Measurements from ENCODE around the gene PPP3R1. TPM values are rescaled to one million over a fixed set of nuclear protein-coding genes. Genes with fewer than 3 reads are reported as not detected.

Gene PPP3R1, protein sequence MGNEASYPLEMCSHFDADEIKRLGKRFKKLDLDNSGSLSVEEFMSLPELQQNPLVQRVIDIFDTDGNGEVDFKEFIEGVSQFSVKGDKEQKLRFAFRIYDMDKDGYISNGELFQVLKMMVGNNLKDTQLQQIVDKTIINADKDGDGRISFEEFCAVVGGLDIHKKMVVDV
- total RNA-seq, result 10 to 100 TPM; 69.8 to 70.3 TPM
- polyA plus RNA-seq (2013, experiment 1 of 2), result 48.6 TPM
- polyA plus RNA-seq (2013, experiment 2 of 2), result 49.9 TPM
- total RNA-seq, result 30.7 to 96.4 (median 67.9) reads per million in 172 experiments

DNA sequence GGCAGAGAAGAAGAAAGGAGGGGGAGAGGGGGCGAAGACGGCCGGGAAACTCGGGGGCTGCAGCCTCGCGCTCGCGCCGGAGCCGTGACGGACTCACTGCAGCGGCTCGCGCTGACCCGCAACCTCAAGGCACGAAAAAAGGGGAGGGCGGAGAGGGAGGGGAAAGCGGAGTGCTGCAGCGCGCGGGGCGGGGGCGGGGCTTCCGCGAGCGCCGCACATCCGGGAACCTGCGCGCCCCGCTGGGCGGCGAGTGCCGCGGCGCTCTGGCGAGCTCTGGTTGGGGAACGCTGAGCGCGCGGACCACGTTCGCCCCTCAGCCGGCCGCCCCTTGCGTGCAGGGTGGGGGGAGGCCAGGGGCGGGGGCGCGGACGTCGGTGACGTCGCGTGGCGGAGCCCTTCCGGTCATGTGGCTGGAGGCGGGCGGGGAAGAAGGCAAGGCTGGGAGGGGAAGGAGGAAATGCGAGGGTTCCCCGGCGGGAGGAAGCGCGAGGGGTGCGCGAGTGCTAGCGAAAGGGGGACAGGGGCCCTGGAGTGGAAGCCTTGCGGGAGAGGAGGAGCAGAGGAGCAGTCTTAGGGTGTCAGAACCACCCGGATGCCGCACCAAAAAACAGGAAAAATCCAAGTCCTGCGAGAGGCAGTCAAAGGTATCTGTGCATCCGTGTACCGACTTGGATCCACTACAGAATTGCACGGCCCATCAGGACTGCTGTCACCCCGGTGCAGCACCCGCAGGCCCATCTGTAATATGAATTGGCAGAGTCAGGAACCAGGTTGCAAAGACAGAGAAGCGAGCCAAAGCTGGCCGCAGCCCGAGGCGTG lies at the start of gene PPP3R1:
TSS of gene PPP3R1 (minus strand) at position 133 of the 819 bp plus-strand sequence. CDS start 405 bp downstream, outside the sequence.
- Mint-ChIP-seq H3K27me3 (peaks cover 5% of the 10 kb centered on the region), H3K4me3 (peak within 1 kb of the TSS; percentile 99), H3K9me3 (no peaks in the 10 kb centered on the region), H3K36me3 (ENCODE audit: low read depth) (peaks cover 30% of the 10 kb centered on the region), H3K4me1 (ENCODE audit: low read depth) (peaks cover 50% of the 10 kb centered on the region), H3K27ac (no peak within 1 kb of the TSS)
- Histone ChIP-seq H3K36me3 (ENCODE audit: insufficient read depth, low read length) (no peaks in the 10 kb centered on the region), H3K27ac (ENCODE audit: low read depth in 1 of 2, low read length in 2 of 2) (peak within 1 kb of the TSS; percentile 90 to 92), H3K4me3 (ENCODE audit: low read length) (peak within 1 kb of the TSS; percentile 89), H3K27me3 (ENCODE audit: control insufficient read depth in 1 of 2, insufficient read depth in 2 of 2, low read length in 2 of 2) (no peaks in the 10 kb centered on the region), H3K4me1 (ENCODE audit: insufficient read depth, low read length) (peaks cover 26% of the 10 kb centered on the region), H3K9me3 (ENCODE audit: control insufficient read depth in 1 of 2, insufficient read depth in 1 of 2, low read length in 2 of 2) (no peaks in the 10 kb centered on the region)
- ChIA-PET CTCF (interaction anchor here (0.9 to 3.5 kb wide), 3 partner anchors 30 to 131 kb away, joined by 3 to 12 read pairs (median 6); no protein-coding TSS in a partner anchor), POLR2A (interaction anchor here (0.6 to 6.2 kb wide), 23 partner anchors 14 to 1185 kb away, joined by 3 to 95 read pairs (median 4); partner anchors contain the start of genes APLF, C1D, FBXO48 and NFU1)
- ATAC-seq (ENCODE audit: poor library complexity) (peak; percentile 68), DNase-seq (peak; percentile 87 to 98 (median 94))
- intact Hi-C loops (cut with DNase I, micrococcal nuclease), result loop anchor here in 1 of 2 experiments (1.0 to 5.0 kb wide), 2 partner anchors 95 to 190 kb away; partner anchors contain the start of genes C1D and PNO1
- TF ChIP-seq, protein P1, sequence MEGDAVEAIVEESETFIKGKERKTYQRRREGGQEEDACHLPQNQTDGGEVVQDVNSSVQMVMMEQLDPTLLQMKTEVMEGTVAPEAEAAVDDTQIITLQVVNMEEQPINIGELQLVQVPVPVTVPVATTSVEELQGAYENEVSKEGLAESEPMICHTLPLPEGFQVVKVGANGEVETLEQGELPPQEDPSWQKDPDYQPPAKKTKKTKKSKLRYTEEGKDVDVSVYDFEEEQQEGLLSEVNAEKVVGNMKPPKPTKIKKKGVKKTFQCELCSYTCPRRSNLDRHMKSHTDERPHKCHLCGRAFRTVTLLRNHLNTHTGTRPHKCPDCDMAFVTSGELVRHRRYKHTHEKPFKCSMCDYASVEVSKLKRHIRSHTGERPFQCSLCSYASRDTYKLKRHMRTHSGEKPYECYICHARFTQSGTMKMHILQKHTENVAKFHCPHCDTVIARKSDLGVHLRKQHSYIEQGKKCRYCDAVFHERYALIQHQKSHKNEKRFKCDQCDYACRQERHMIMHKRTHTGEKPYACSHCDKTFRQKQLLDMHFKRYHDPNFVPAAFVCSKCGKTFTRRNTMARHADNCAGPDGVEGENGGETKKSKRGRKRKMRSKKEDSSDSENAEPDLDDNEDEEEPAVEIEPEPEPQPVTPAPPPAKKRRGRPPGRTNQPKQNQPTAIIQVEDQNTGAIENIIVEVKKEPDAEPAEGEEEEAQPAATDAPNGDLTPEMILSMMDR (IDR thresholded peaks at IDR 0.05), result no peak

DNA sequence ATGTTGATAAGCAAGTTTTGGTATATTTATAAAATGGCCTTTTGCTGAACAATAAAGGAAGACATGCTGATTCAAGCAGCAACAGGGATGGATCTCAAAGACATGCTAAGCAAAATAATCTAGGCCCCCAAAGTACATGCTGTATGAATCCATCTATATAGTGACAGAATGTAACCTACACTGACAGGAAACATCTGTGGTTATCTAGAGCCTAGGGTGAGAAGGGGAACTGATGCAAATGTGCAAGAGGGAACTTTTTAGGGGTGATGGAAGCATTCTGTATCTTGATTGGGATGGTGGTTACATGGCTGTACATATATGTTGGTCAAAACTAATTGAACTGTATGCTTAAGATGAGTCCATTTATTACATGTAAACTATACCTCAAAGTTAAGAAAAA lies 43.2 kb upstream of the PPP3R1 start:
- DNase-seq, result no peak
- H3K4me3 Mint-ChIP-seq, result no peak overlapping the region
- peaks cover 0 to 5% of the 10 kb centered on the region in 2 experiments for H3K27me3 ChIP-seq (ENCODE audit: control insufficient read depth in 1 of 2, insufficient read depth in 2 of 2, low read length in 2 of 2)

DNA sequence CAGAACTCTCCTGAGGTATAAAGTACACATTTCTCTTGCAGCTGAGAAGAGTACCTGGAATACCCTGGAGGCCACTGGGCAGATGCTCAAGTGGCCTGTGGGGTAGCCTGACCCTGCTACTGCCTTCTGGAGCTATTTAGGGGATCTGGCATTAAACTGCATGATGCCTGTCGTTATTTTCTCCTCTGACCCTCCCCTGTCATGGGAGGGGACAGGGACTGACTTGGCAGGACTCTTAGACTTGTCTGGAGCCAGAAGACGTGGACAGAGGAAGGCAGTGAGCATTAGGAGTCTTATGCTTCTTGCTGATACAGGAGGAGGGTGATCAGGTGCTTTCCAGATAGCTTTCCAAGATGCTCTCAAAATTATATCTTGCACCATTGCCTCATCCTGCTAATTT lies 42.6 kb upstream of the PPP3R1 start:
- peaks cover 0 to under 1% of the 10 kb centered on the region in 2 experiments for H3K27me3 ChIP-seq (ENCODE audit: control insufficient read depth in 1 of 2, insufficient read depth in 2 of 2, low read length in 2 of 2)
- CTCF ChIA-PET, result interaction anchor here (1.2 to 1.9 kb wide), 2 partner anchors 172 to 173 kb away, joined by 3 to 8 read pairs; no protein-coding TSS in a partner anchor
- Mint-ChIP-seq H3K4me3 (no peak overlapping the region), H3K36me3 (ENCODE audit: low read depth) (no peaks in the 10 kb centered on the region), H3K27ac (no peak overlapping the region), H3K27me3 (no peaks in the 10 kb centered on the region), H3K4me1 (ENCODE audit: low read depth) (no peaks in the 10 kb centered on the region), H3K9me3 (no peaks in the 10 kb centered on the region)
- no peaks in the 10 kb centered on the region for H3K36me3 ChIP-seq (ENCODE audit: insufficient read depth, low read length)
- no peak overlapping the region for H3K27ac ChIP-seq (ENCODE audit: low read depth in 1 of 2, low read length in 2 of 2)
- TF ChIP-seq, protein P1 (IDR thresholded peaks at IDR 0.05), result no peak
- no peak overlapping the region for H3K4me3 ChIP-seq (ENCODE audit: low read length)
- POLR2A ChIA-PET, result no interaction called here
- no peak for DNase-seq
- H3K9me3 ChIP-seq (ENCODE audit: control insufficient read depth in 1 of 2, insufficient read depth in 1 of 2, low read length in 2 of 2), result no peaks in the 10 kb centered on the region
- no peak for ATAC-seq (ENCODE audit: poor library complexity)
- H3K4me1 ChIP-seq (ENCODE audit: insufficient read depth, low read length), result no peaks in the 10 kb centered on the region
- intact Hi-C loops (cut with DNase I, micrococcal nuclease), result no loop called here

More for the DNA sequence above, 43.2 kb upstream of the PPP3R1 start:
- H3K36me3 ChIP-seq (ENCODE audit: insufficient read depth, low read length), result no peaks in the 10 kb centered on the region
- Mint-ChIP-seq H3K27ac (no peak overlapping the region), H3K27me3 (no peaks in the 10 kb centered on the region), H3K4me1 (ENCODE audit: low read depth) (no peaks in the 10 kb centered on the region), H3K9me3 (no peaks in the 10 kb centered on the region), H3K36me3 (ENCODE audit: low read depth) (no peaks in the 10 kb centered on the region)
- POLR2A ChIA-PET, result no interaction called here
- CTCF ChIA-PET, result interaction anchor here (1.2 kb wide), 1 partner anchor 173 kb away, joined by 3 read pairs; no protein-coding TSS in a partner anchor
- H3K9me3 ChIP-seq (ENCODE audit: control insufficient read depth in 1 of 2, insufficient read depth in 1 of 2, low read length in 2 of 2), result no peaks in the 10 kb centered on the region
- no peaks in the 10 kb centered on the region for H3K4me1 ChIP-seq (ENCODE audit: insufficient read depth, low read length)
- TF ChIP-seq, protein P1 (IDR thresholded peaks at IDR 0.05), result no peak
- no peak overlapping the region for H3K4me3 ChIP-seq (ENCODE audit: low read length)
- ATAC-seq (ENCODE audit: poor library complexity), result no peak
- no peak overlapping the region for H3K27ac ChIP-seq (ENCODE audit: low read depth in 1 of 2, low read length in 2 of 2)
- intact Hi-C loops (cut with DNase I, micrococcal nuclease), result no loop called here

Data from CD4-positive, alpha-beta T cell (primary cell).